Stimulated activated CD8-positive, alpha-beta memory T cell treated with anti-CD3 and anti-CD28 coated beads, Interleukin-2, amount 100 ng/mL, for 48 hours (primary cell): ENCODE measurements around the gene HSPA1A.

Source experiments
- DNase-seq, 2 donors: peaks; one replicate each; pipeline ENCODE4 v3.0.0-alpha.2; 2020; ENCODE audit warnings: low read depth in 2 of 2

Gene HSPA1A

GRCh38 chr6:31815025-31815838, at the start of gene HSPA1A, which contains the start of gene HSPA1L:
HSPA1A (plus strand) TSS chr6:31815543; CDS start chr6:31815757, 214 bp downstream.
HSPA1L (minus strand) TSS chr6:31815283; CDS start chr6:31811972, 3,311 bp downstream.
- DNase-seq, result peak in 1 of 2 donors; percentile 62

- no peak for DNase-seq
Measured at GRCh38 chr6:31765559-31765909, 49.8 kb upstream of the HSPA1A start.

GRCh38 chr6:31765910-31766794, 49.2 kb upstream of the HSPA1A start:
- DNase-seq, result no peak

GRCh38 chr6:31767096-31767645, 48.2 kb upstream of the HSPA1A start:
- no peak for DNase-seq

- no peak for DNase-seq
Measured at GRCh38 chr6:31768363-31769257, 46.7 kb upstream of the HSPA1A start.

GRCh38 chr6:31769684-31770371, 45.5 kb upstream of the HSPA1A start:
- peak; percentile 69 to 79 for DNase-seq

- DNase-seq, result no peak
Measured at GRCh38 chr6:31770860-31771259, 44.5 kb upstream of the HSPA1A start.

- no peak for DNase-seq
Measured at GRCh38 chr6:31771992-31772358, 43.4 kb upstream of the HSPA1A start.

GRCh38 chr6:31775184-31775583, 40.2 kb upstream of the HSPA1A start:
- DNase-seq, result no peak

- DNase-seq, result no peak
Measured at GRCh38 chr6:31775633-31776484, 39.5 kb upstream of the HSPA1A start.

GRCh38 chr6:31776485-31776988, 38.8 kb upstream of the HSPA1A start:
- DNase-seq, result no peak

- DNase-seq, result peak; percentile 68 to 77
Measured at GRCh38 chr6:31776989-31777666, 38.2 kb upstream of the HSPA1A start, which contains the start of gene VWA7. VWA7 (minus strand) TSS chr6:31777328; CDS start chr6:31776779, 549 bp downstream.

GRCh38 chr6:31777667-31778050, 37.7 kb upstream of the HSPA1A start:
- DNase-seq, result no peak

- no peak for DNase-seq
Measured at GRCh38 chr6:31778193-31778592, 37.1 kb upstream of the HSPA1A start.

- no peak for DNase-seq
Measured at GRCh38 chr6:31778999-31779885, 36.1 kb upstream of the HSPA1A start.

- DNase-seq, result no peak
Measured at GRCh38 chr6:31779908-31780307, 35.4 kb upstream of the HSPA1A start.

- no peak for DNase-seq
Measured at GRCh38 chr6:31780507-31781243, 34.7 kb upstream of the HSPA1A start.
